Activated CD8-positive, alpha-beta memory T cell treated with anti-CD3 and anti-CD28 coated beads for 36 hours (primary cell): ENCODE data around the gene C18orf32. TPM values are rescaled to one million over a fixed set of nuclear protein-coding genes. Genes with fewer than 3 reads are reported as not detected.
"Not testable (repeated sequence)": the region's sequence is repeated elsewhere in the genome, so short reads cannot be mapped to it uniquely, and the experiment has no call there.

Experiments used
- CTCF ChIA-PET: fragments of 350-600 bp; sonication (Branson Sonifier 250); formaldehyde crosslinking; loops from one replicate; lab custom pipeline; 2021; ENCODE audit warnings: antibody characterized with exemption; lab: Charles Lee
- POLR2A ChIA-PET: fragments of 350-600 bp; sonication (Branson Sonifier 250); formaldehyde crosslinking; loops from one replicate; lab custom pipeline; 2021; ENCODE audit warnings: antibody characterized with exemption; lab: Charles Lee
- total RNA-seq, 2 experiments: library from RNA; stranded (reverse); gene quantifications; one replicate each; pipeline ENCODE4 v1.2.3, GENCODE V29; 2021

The C18orf32 gene
- total RNA-seq, 2 experiments from 2014 or later = 22.5 to 24.1 TPM

DNA sequence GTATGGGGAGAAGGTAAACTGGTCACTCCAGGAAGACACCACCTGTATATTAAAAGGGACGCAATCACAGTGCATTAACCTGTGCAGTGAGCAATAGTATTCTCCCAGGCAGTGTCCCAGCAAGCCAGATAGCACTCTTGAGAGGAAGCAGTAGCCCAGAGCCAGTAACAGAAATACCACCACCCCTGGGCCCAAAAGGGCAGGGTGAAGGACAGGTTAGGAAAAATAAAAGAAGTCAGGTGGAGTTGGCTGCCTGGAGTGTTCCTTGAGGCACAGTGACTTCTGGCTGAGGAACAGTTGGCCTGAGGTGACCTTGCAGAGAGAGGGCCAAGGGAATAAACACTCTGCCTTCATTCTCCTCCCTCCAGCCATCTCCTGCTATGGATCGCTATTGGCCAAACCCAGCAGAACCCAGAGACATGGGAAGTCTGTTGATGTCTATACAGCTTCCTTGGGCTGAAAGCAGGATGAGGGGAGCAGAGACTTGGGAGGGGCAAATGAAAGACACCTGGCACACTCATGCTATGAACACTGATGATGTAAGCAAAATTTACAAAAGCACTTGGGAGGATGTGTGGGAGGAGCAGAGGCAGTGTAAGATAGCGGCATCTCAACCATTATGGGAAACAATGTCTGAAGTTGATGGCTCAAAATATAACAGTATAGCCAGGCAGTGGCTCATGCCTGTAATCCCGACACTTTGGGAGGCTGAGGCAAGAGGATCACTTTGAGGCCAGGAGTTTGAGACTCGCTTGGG, 7.5 kb downstream of the C18orf32 start:
- ChIA-PET POLR2A (interaction anchor here (1.0 kb wide), 1 partner anchor 20 kb away, joined by 4 read pairs; no protein-coding TSS in a partner anchor), CTCF (no interaction called here)

GRCh38 chr18:49476664-49477411, 10.2 kb downstream of the C18orf32 start:
- ChIA-PET POLR2A (interaction anchor here (1.0 kb wide), 1 partner anchor 10 kb away, joined by 4 read pairs; the partner anchor contains the start of gene C18orf32), CTCF (interaction anchor here (0.7 to 1.0 kb wide), 2 partner anchors 28 to 151 kb away, joined by 3 read pairs; no protein-coding TSS in a partner anchor)

DNA sequence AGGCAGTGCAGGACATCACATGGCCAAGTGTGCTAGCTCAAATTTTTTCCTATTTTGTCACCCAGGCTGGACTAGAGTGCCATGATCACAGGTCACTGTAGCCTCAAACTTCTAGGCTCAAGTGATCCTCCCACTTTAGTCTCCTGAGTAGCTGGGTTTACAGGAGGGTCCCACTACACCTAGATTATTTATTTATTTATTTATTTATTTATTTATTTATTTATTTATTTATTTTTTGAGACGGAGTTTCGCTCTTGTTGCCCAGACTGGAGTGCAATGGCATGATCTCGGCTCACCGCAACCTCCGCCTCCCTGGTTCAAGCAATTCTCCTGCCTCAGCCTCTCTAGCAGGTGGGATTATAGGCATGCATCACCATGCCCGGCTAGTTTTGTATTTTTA, 12.1 kb downstream of the C18orf32 start:
- CTCF ChIA-PET, POLR2A ChIA-PET: not testable (repeated sequence)

DNA sequence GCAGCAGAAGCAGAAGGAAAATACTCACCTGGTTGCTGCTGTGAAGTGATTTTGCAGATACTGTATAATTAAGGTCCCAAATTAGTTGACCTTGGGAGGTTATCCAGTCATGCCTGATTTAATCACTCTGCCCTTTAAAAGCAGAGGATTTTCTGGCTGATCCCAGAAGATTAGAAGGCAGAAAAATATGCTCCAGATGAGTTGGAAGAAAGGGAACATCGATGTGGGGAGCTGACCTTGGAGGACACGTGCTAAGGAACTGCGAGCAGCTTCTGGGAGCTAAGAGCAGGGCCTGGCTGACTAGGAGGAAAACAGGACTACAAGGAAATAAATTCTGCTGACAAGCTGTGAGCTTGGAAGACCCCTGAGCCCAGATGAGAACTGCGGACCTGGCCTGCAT, 13.3 kb downstream of the C18orf32 start:
- CTCF ChIA-PET = no interaction called here
- POLR2A ChIA-PET = no interaction called here

- CTCF ChIA-PET = no interaction called here
- POLR2A ChIA-PET = no interaction called here
Measured at GRCh38 chr18:49472459-49472858, 14.6 kb downstream of the C18orf32 start.

DNA sequence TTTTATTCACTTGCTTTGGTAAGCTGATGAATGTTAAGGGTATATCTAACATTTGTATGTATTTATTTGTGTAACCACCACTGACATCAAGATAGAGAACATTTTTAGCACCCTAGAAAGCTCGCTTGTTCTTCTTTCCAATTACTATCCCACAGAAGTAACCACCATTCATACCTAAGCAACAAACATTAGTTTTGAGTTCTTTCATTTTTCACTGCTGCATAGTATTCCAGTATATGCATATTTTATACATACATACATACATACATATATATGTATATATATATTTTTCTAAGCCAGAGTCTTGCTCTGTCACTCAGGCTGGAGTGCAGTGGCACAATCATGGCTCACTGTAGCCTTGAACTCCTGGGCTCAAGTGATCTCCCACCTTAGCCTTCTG, 15.5 kb downstream of the C18orf32 start:
- CTCF ChIA-PET = no interaction called here
- POLR2A ChIA-PET = no interaction called here

DNA sequence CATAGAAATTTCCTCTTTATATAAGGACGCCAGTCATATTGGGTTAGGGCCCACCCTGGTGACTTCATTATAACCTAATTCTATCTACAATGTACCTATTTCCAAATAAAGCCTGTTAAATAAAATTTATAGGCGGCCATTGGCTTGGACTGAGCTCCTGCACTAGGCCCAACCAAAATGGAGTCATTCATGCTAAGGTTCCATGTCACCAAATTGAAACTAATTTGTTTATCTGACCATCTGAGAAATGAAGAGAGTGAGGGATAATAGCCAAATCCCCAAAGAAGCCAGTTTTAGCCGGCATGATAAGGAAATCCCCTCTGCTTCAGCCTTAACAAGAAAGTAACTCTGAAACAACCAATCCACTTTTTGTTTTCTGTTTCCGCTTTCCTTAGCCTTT, 19.4 kb downstream of the C18orf32 start:
- ChIA-PET POLR2A (no interaction called here), CTCF (no interaction called here)

GRCh38 chr18:49467019-49467563, 19.9 kb downstream of the C18orf32 start:
- ChIA-PET POLR2A (interaction anchor here (0.6 kb wide), 1 partner anchor 378 kb away, joined by 4 read pairs; no protein-coding TSS in a partner anchor), CTCF (no interaction called here)

GRCh38 chr18:49464718-49465598, 22.1 kb downstream of the C18orf32 start:
- POLR2A ChIA-PET = interaction anchor here (0.5 to 1.0 kb wide), 2 partner anchors 22 kb away, joined by 3 to 4 read pairs; partner anchors contain the start of gene C18orf32
- CTCF ChIA-PET = no interaction called here

DNA sequence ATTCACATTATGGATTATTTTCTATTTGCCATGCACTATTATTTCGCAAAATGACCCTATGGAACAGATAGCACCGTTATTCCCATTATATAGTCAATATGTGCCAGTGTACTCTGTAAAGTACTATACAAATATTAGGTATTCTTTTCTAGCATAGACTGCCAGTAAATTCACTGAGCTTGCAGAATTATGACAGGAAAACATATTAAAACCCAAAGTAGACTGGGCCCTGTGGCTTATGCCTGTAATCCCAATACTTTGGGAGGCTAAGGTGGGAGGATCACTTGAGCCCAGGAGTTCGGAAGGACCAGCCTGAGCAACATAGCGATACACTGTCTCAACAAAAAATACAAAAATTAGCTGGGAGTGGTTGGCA, 25.4 kb downstream of the C18orf32 start:
- CTCF ChIA-PET = no interaction called here
- POLR2A ChIA-PET = interaction anchor here (2.6 kb wide), 1 partner anchor 25 kb away, joined by 20 read pairs; the partner anchor contains the start of gene C18orf32

- POLR2A ChIA-PET = interaction anchor here (2.6 kb wide), 1 partner anchor 26 kb away, joined by 20 read pairs; the partner anchor contains the start of gene C18orf32
- CTCF ChIA-PET = interaction anchor here (0.7 to 0.8 kb wide), 2 partner anchors 26 to 50 kb away, joined by 3 read pairs; partner anchors contain the start of gene C18orf32
Measured at GRCh38 chr18:49460976-49461601, 25.9 kb downstream of the C18orf32 start.

GRCh38 chr18:49459404-49460171, 27.4 kb downstream of the C18orf32 start:
- POLR2A ChIA-PET = interaction anchor here (0.5 to 2.6 kb wide), 10 partner anchors 21 to 1956 kb away, joined by 3 to 20 read pairs (median 4); partner anchors contain the start of gene C18orf32
- CTCF ChIA-PET = interaction anchor here (0.6 to 1.4 kb wide), 4 partner anchors 10 to 320 kb away, joined by 3 to 4 read pairs (median 4); no protein-coding TSS in a partner anchor

DNA sequence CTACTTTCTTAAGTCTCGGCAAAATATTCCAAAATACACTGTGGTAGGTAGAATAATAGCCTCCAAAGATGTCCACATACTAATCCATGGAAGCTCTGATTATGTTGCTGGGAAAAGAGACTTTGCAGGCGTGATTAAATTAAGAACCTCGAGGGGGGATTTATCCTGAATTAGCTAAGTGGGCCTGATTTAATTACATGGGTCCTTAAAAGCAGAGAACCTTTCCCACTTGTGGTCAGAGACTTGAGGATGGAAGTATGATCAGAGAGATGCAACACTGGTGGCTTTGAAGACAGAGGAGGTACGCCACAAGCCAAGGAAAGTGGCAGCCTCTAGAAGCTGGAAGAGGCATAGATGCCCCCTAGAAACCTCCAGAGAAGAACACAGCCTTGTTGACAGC, 29.4 kb downstream of the C18orf32 start:
- CTCF ChIA-PET = interaction anchor here (1.7 kb wide), 1 partner anchor 11 kb away, joined by 6 read pairs; no protein-coding TSS in a partner anchor
- POLR2A ChIA-PET = interaction anchor here (0.6 kb wide), 1 partner anchor 350 kb away, joined by 3 read pairs; no protein-coding TSS in a partner anchor

DNA sequence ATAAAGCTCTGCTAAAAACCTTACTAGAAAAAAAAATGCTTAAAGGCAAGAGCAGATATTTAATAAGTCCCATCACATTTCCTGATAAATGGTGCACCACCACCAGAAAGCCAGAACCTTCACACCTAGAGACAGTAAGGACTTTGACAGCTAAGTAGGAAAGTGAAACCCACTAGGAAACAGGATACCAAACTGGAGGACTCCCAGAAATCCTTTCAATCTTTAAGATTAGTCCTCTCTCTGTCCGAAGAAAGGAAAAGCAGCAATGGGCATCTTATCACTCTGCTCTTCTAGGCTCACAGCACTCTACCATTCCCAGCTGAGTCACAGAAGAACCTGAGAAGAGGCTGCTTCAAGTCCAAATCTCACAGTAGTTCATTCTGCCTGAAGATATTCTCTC, 30.2 kb downstream of the C18orf32 start:
- ChIA-PET POLR2A (no interaction called here), CTCF (interaction anchor here (1.7 kb wide), 1 partner anchor 10 kb away, joined by 6 read pairs; no protein-coding TSS in a partner anchor)

DNA sequence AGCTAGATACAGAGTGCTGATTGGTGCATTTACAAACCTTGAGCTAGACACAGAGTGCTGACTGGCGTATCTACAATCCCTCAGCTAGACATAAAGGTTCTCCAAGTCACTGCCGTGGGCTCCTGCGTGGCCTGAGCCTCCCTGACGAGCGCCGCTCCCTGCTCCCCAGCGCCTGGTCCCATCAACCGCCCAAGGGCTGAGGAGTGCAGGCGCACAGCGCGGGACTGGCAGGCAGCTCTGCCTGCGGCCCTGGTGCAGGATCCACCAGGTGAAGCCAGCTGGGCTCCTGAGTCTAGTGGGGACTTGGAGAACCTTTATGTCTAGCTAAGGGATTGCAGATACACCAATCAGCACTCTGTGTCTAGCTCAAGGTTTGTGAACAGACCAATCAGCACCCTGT, 34.5 kb downstream of the C18orf32 start:
- CTCF ChIA-PET = interaction anchor here (0.5 kb wide), 1 partner anchor 45 kb away, joined by 3 read pairs; no protein-coding TSS in a partner anchor
- POLR2A ChIA-PET = not testable (repeated sequence)

- ChIA-PET POLR2A (no interaction called here), CTCF (interaction anchor here (1.4 kb wide), 2 partner anchors 9 to 11 kb away, joined by 4 to 6 read pairs; no protein-coding TSS in a partner anchor)
Measured at GRCh38 chr18:49447810-49448745, 39.0 kb downstream of the C18orf32 start.
